Panc1 (cell line): ENCODE data around the gene NLRP6.
A peak's percentile ranks its signal among the peaks of the same experiment; 100 is the strongest.

Experiments used
- SIN3A ChIP-seq: IDR thresholded peaks from 2 replicates; pipeline ENCODE4 v1.6.1; 2012; ENCODE audit warnings: low read depth, mild to moderate bottlenecking, low read length, moderate library complexity, borderline replicate concordance; ENCODE audit not compliant: insufficient read depth
- TCF7L2 ChIP-seq: IDR thresholded peaks from 2 replicates; pipeline ENCODE4 v1.6.1; 2011; ENCODE audit warnings: mild to moderate bottlenecking, low read depth, low read length, inconsistent platforms
- TF ChIP-seq, protein P1 (sequence below): fragments of 450-650 bp; IDR thresholded peaks from 2 replicates; pipeline ENCODE4 v1.5.1; 2017; ENCODE audit warnings: mild to moderate bottlenecking
- TF ChIP-seq, protein P2 (sequence below), 2 experiments: IDR thresholded peaks; 2 replicates each; pipeline ENCODE4 v1.6.1; 2011 to 2012; ENCODE audit warnings: low read depth in 2 of 2, control low read depth in 1 of 2, low read length in 1 of 2, mild to moderate bottlenecking in 1 of 2, moderate library complexity in 1 of 2; ENCODE audit not compliant: insufficient read depth in 1 of 2

DNA sequence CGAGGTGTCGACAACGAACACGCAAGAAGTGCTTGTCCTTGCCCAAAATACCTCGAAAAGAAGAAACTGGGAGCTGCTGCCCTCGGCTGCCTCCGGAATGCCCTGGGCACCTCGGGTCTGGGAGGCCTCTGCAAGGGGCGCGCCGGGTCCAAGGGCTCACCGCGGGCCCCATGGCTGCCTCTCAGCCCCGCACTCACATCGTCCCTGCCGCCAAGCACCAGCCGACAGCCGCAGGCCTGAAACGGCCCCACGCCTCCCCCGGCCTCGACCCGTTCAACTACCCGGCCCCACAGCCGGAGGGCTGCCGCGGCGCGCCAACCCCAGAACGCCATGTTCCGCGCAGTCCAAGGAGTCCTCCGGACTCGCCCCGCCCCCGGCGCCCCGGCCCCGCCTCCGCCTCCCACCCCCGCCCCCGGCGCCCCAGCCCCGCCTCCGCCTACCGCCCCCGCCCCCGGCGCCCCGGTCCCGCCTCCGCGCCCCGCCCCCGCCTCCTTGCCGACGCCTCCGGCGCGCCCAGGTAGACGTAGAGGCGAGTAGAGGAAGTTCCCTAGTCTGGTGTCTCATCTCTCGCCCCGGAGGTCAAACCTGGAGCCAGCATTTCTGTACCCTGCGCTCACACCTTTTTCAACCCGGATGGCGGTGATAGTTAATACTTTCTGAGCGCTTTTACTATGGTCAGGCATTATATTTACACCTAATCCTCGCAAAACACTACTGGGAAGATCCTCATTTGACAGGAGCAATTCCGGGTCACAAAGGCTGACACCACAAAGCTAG is 42.0 kb upstream of the NLRP6 start, which contains the start of gene SIRT3:
- TF ChIP-seq, protein P1, sequence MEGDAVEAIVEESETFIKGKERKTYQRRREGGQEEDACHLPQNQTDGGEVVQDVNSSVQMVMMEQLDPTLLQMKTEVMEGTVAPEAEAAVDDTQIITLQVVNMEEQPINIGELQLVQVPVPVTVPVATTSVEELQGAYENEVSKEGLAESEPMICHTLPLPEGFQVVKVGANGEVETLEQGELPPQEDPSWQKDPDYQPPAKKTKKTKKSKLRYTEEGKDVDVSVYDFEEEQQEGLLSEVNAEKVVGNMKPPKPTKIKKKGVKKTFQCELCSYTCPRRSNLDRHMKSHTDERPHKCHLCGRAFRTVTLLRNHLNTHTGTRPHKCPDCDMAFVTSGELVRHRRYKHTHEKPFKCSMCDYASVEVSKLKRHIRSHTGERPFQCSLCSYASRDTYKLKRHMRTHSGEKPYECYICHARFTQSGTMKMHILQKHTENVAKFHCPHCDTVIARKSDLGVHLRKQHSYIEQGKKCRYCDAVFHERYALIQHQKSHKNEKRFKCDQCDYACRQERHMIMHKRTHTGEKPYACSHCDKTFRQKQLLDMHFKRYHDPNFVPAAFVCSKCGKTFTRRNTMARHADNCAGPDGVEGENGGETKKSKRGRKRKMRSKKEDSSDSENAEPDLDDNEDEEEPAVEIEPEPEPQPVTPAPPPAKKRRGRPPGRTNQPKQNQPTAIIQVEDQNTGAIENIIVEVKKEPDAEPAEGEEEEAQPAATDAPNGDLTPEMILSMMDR = no peak
- no peak for TF ChIP-seq TCF7L2
- peak; percentile 82; the same call in 1 of the 2 replicates for TF ChIP-seq SIN3A
- TF ChIP-seq, protein P2, sequence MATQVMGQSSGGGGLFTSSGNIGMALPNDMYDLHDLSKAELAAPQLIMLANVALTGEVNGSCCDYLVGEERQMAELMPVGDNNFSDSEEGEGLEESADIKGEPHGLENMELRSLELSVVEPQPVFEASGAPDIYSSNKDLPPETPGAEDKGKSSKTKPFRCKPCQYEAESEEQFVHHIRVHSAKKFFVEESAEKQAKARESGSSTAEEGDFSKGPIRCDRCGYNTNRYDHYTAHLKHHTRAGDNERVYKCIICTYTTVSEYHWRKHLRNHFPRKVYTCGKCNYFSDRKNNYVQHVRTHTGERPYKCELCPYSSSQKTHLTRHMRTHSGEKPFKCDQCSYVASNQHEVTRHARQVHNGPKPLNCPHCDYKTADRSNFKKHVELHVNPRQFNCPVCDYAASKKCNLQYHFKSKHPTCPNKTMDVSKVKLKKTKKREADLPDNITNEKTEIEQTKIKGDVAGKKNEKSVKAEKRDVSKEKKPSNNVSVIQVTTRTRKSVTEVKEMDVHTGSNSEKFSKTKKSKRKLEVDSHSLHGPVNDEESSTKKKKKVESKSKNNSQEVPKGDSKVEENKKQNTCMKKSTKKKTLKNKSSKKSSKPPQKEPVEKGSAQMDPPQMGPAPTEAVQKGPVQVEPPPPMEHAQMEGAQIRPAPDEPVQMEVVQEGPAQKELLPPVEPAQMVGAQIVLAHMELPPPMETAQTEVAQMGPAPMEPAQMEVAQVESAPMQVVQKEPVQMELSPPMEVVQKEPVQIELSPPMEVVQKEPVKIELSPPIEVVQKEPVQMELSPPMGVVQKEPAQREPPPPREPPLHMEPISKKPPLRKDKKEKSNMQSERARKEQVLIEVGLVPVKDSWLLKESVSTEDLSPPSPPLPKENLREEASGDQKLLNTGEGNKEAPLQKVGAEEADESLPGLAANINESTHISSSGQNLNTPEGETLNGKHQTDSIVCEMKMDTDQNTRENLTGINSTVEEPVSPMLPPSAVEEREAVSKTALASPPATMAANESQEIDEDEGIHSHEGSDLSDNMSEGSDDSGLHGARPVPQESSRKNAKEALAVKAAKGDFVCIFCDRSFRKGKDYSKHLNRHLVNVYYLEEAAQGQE (IDR thresholded peaks at IDR 0.05; ENCODE audit: insufficient read depth in 1 of 2, low read depth in 2 of 2, low read length in 1 of 2) = no peak
